Lung (tissue), 12 donors: Measurements from ENCODE around the gene F12. TPM values are rescaled to one million over a fixed set of nuclear protein-coding genes. Genes with fewer than 3 reads are reported as not detected.

Source experiments
- ATAC-seq: fragments of 200-7000 bp; cut with Tn5 transposase; one replicate; pipeline ENCODE4 v1.9.1; 2020; ENCODE audit warnings: moderate number of reproducible peaks; ENCODE audit not compliant: insufficient read depth, low FRiP score
- DNase-seq, 3 donors: peaks; one replicate each; pipeline ENCODE4 v3.0.0-alpha.2; 2013 to 2017
- H3K27ac ChIP-seq, 2 donors: one replicate each; pipeline ENCODE4 v1.5.1; 2013; ENCODE audit warnings: mild to moderate bottlenecking in 2 of 2, moderate library complexity in 2 of 2, control low read depth in 1 of 2, inconsistent platforms in 1 of 2, low read depth in 1 of 2, low read length in 1 of 2
- H3K27me3 ChIP-seq, 3 donors: one replicate each; pipeline ENCODE4 v1.5.1; 2013; ENCODE audit warnings: low read length in 2 of 3; ENCODE audit not compliant: control insufficient read depth in 3 of 3, insufficient read depth in 3 of 3
- H3K36me3 ChIP-seq, 4 donors: one replicate each; pipeline ENCODE4 v1.5.1; 2013; ENCODE audit warnings: low read length in 4 of 4, mild to moderate bottlenecking in 1 of 4, moderate library complexity in 1 of 4; ENCODE audit not compliant: control insufficient read depth in 4 of 4, insufficient read depth in 4 of 4
- H3K4me1 ChIP-seq, 5 donors: one replicate each; pipeline ENCODE4 v1.5.1; 2013; ENCODE audit warnings: low read length in 5 of 5, mild to moderate bottlenecking in 2 of 5, moderate library complexity in 1 of 5; ENCODE audit not compliant: control insufficient read depth in 5 of 5, insufficient read depth in 5 of 5
- H3K4me3 ChIP-seq: one replicate; pipeline ENCODE4 v1.5.1; 2013; ENCODE audit warnings: mild to moderate bottlenecking, control low read depth, moderate library complexity
- H3K9ac ChIP-seq, 2 donors: one replicate each; pipeline ENCODE4 v1.5.1; 2013; ENCODE audit warnings: low read length in 2 of 2, control low read depth in 1 of 2; ENCODE audit not compliant: insufficient read depth in 1 of 2
- H3K9me3 ChIP-seq, 4 donors: one replicate each; pipeline ENCODE4 v1.5.1; 2013; ENCODE audit warnings: low read length in 3 of 4, mild to moderate bottlenecking in 1 of 4, moderate library complexity in 1 of 4; ENCODE audit not compliant: control insufficient read depth in 4 of 4, insufficient read depth in 3 of 4
- CTCF ChIP-seq: IDR thresholded peaks from 2 replicates; pipeline ENCODE4 v1.5.1; 2012; ENCODE audit warnings: mild to moderate bottlenecking; ENCODE audit errors: control extremely low read depth, extremely low read depth
- WGBS, 2 donors: extraction: QIAGEN DNeasy Blood & Tissue Kit; methylation state at CpG; one replicate each; pipeline ENCODE4 v1.1.7; 2013; 5-methylcytosine and 5-hydroxymethylcytosine counted together
- polyA plus RNA-seq, 2 donors: library from polyadenylated mRNA; stranded (reverse); fragments of 200-250 nt; gene quantifications; one replicate each; pipeline ENCODE4 v1.2.1, GENCODE V29; 2013
- total RNA-seq, 2 donors: library from RNA; depleted of rRNA in 1 of 2; stranded (reverse); fragments of >200 nt in 1 of 2; gene quantifications; one replicate each; pipeline ENCODE4 v1.2.1, GENCODE V29; 2014 to 2021
- donor health status: control.
- donor health status: control.
- donor health status: Bipolar disorder and iron deficiency.
- donor health status: healthy.
- donor health status: DM: yes; HTN: yes; CAD: no.

F12 gene
- total and polyA plus RNA-seq, 4 donors: 1.3 to 1.7 (median 1.4) TPM; not detected in 1

- ATAC-seq (no peak), DNase-seq (no peak)
- Histone ChIP-seq H3K27ac (no peak overlapping the region), H3K9ac (no peak overlapping the region), H3K9me3 (no peaks in the 10 kb centered on the region), H3K4me3 (no peak overlapping the region), H3K27me3 (peaks cover 0 to 8% (median 4%) of the 10 kb centered on the region in 3 donors), H3K4me1 (peaks cover 0 to 7% (median 3%) of the 10 kb centered on the region in 5 donors), H3K36me3 (peaks cover 0 to 37% (median 14%) of the 10 kb centered on the region in 4 donors)
- 91 to 92% methylated on average over 26 of the region's 26 CpGs for WGBS, 2 donors
- TF ChIP-seq CTCF: no peak
These were observed 31.8 kb upstream of the F12 start for GRCh38 chr5:177440990-177441780.

- Histone ChIP-seq H3K4me3 (no peak overlapping the region), H3K27ac (no peak overlapping the region), H3K4me1 (no peaks in the 10 kb centered on the region), H3K36me3 (peaks cover 0 to 43% (median 14%) of the 10 kb centered on the region in 4 donors), H3K9ac (no peak overlapping the region), H3K27me3 (peaks cover 0 to 4% (median 1%) of the 10 kb centered on the region in 3 donors), H3K9me3 (no peaks in the 10 kb centered on the region)
- ATAC-seq (no peak), DNase-seq (no peak)
- TF ChIP-seq CTCF: no peak
- WGBS, 2 donors: 90 to 92% methylated on average over 24 of the region's 24 CpGs
These were observed 31.0 kb upstream of the F12 start for GRCh38 chr5:177440211-177440989.

- Histone ChIP-seq H3K4me3 (no peak overlapping the region), H3K9me3 (no peaks in the 10 kb centered on the region), H3K27me3 (peaks cover 0 to under 1% (median 0%) of the 10 kb centered on the region in 3 donors), H3K36me3 (peaks cover 0 to 51% (median 18%) of the 10 kb centered on the region in 4 donors), H3K9ac (no peak overlapping the region), H3K27ac (no peak overlapping the region), H3K4me1 (no peaks in the 10 kb centered on the region)
- ATAC-seq (no peak), DNase-seq (no peak)
- TF ChIP-seq CTCF: no peak
- 95 to 98% methylated on average over 4 of the region's 4 CpGs for WGBS, 2 donors
These were observed 30.2 kb upstream of the F12 start for GRCh38 chr5:177439518-177440053.
